B cell (primary cell): ENCODE results near the gene GRID1. TPM values are rescaled to one million over a fixed set of nuclear protein-coding genes. Genes with fewer than 3 reads are reported as not detected.

Source experiments
- ATAC-seq: fragments of 200-7000 bp; cut with Tn5 transposase; one replicate; pipeline ENCODE4 v1.10.0; 2021; ENCODE audit warnings: low read depth, mild to moderate bottlenecking, moderate number of reproducible peaks, moderate library complexity
- CTCF ChIA-PET: fragments of 350-600 bp; sonication (Branson Sonifier 250); formaldehyde crosslinking; loops from one replicate; lab custom pipeline; 2021; ENCODE audit warnings: antibody characterized with exemption, inconsistent platforms; lab: Charles Lee
- POLR2A ChIA-PET: fragments of 350-600 bp; sonication (Branson Sonifier 250); formaldehyde crosslinking; loops from one replicate; lab custom pipeline; 2021; ENCODE audit warnings: antibody characterized with exemption; lab: Charles Lee
- DNase-seq: peaks from one replicate; pipeline ENCODE4 v3.0.0; 2013
- H2AFZ ChIP-seq: 2 replicates; pipeline ENCODE4 v1.6.1; 2012; ENCODE audit warnings: mild to moderate bottlenecking, low read depth, low read length; ENCODE audit not compliant: insufficient read depth, poor library complexity, severe bottlenecking
- H3K27ac ChIP-seq, 2 donors: 1 replicate in 1 of 2; 2 replicates in 1 of 2; pipeline ENCODE4 v1.5.1; 2012 to 2013; ENCODE audit warnings: low read length in 2 of 2, mild to moderate bottlenecking in 2 of 2, moderate library complexity in 1 of 2
- H3K27me3 ChIP-seq, 4 experiments: fragments of 200-600 bp in 1 of 4; sonication (generic) in 1 of 4; replicated peaks in 1 of 4; 1 replicate in 2 of 4; 2 replicates in 2 of 4; pipeline versions ENCODE4 v1.6.1 to v1.7.0; 2013 to 2016; ENCODE audit warnings: low read length in 3 of 4, mild to moderate bottlenecking in 2 of 4, mixed read lengths in 1 of 4, moderate library complexity in 1 of 4; ENCODE audit not compliant: insufficient read depth in 4 of 4, control insufficient read depth in 3 of 4; ENCODE audit errors: control extremely low read depth in 1 of 4
- H3K36me3 ChIP-seq, 2 experiments: replicated peaks in 1 of 2; 1 replicate in 1 of 2; 2 replicates in 1 of 2; pipeline versions ENCODE4 v1.6.1 to v1.7.1; 2013; ENCODE audit warnings: low read length in 1 of 2; ENCODE audit not compliant: insufficient read depth in 2 of 2, control insufficient read depth in 1 of 2; ENCODE audit errors: control extremely low read depth in 1 of 2, extremely low read depth in 1 of 2
- H3K4me1 ChIP-seq, 2 donors: fragments of 200-600 bp in 1 of 2; sonication (generic) in 1 of 2; 1 replicate in 1 of 2; 2 replicates in 1 of 2; pipeline versions ENCODE4 v1.5.1 to v1.6.1; 2013 to 2017; ENCODE audit warnings: low read length in 2 of 2; ENCODE audit not compliant: control insufficient read depth in 2 of 2, insufficient read depth in 2 of 2
- H3K4me2 ChIP-seq: replicated peaks from 2 replicates; pipeline ENCODE3; 2012; ENCODE audit warnings: mild to moderate bottlenecking, low read depth, low read length; ENCODE audit not compliant: poor library complexity, severe bottlenecking
- H3K4me3 ChIP-seq, 5 experiments: fragments of 200-600 bp in 1 of 5; sonication (generic) in 1 of 5; 1 replicate in 3 of 5; 2 replicates in 2 of 5; pipeline versions ENCODE4 v1.5.1 to v1.7.0; 2011 to 2016; ENCODE audit warnings: low read length in 4 of 5, mild to moderate bottlenecking in 4 of 5, low read depth in 2 of 5, control low read depth in 1 of 5, moderate library complexity in 1 of 5; ENCODE audit not compliant: insufficient read depth in 1 of 5; ENCODE audit errors: control extremely low read depth in 1 of 5, extremely low read depth in 1 of 5
- H3K79me2 ChIP-seq: fragments of 200-600 bp; sonication (generic); one replicate; pipeline ENCODE4 v1.6.0; 2016; ENCODE audit warnings: low read length; ENCODE audit not compliant: control insufficient read depth, insufficient read depth
- H3K9ac ChIP-seq: fragments of 200-600 bp; sonication (generic); 2 replicates; pipeline ENCODE4 v1.6.1; 2017; ENCODE audit warnings: mild to moderate bottlenecking, low read length, moderate library complexity
- H3K9me3 ChIP-seq, 3 donors: one replicate each; pipeline versions ENCODE4 v1.6.1 to v1.7.1; 2013; ENCODE audit warnings: low read length in 2 of 3; ENCODE audit not compliant: control insufficient read depth in 2 of 3, insufficient read depth in 1 of 3; ENCODE audit errors: control extremely low read depth in 1 of 3
- H4K20me1 ChIP-seq: 2 replicates; pipeline ENCODE4 v1.6.0; 2012; ENCODE audit warnings: mild to moderate bottlenecking, low read length; ENCODE audit not compliant: insufficient read depth, control insufficient read depth, poor library complexity, severe bottlenecking
- H3K27ac Mint-ChIP-seq: one replicate; pipeline ENCODE4 v1.8.0; 2021; ENCODE audit warnings: mixed read lengths
- H3K27me3 Mint-ChIP-seq: one replicate; pipeline ENCODE4 v1.8.0; 2021; ENCODE audit warnings: mixed read lengths
- H3K4me1 Mint-ChIP-seq: one replicate; pipeline ENCODE4 v1.8.0; 2021; ENCODE audit warnings: mixed read lengths
- H3K4me3 Mint-ChIP-seq: one replicate; pipeline ENCODE4 v1.8.0; 2021; ENCODE audit warnings: mixed read lengths
- H3K9me3 Mint-ChIP-seq: one replicate; pipeline ENCODE4 v1.8.0; 2022; ENCODE audit warnings: mixed read lengths; ENCODE audit not compliant: insufficient read depth
- EZH2 ChIP-seq: IDR thresholded peaks from 2 replicates; pipeline ENCODE4 v1.6.1; 2012; ENCODE audit warnings: borderline replicate concordance, low read depth, mild to moderate bottlenecking, moderate library complexity, low read length; ENCODE audit not compliant: insufficient read depth, poor library complexity, severe bottlenecking
- WGBS: methylation state at CpG from one replicate; pipeline ENCODE4 v1.1.5; 2013; ENCODE audit warnings: missing lambda C conversion rate; ENCODE audit not compliant: insufficient coverage; 5-methylcytosine and 5-hydroxymethylcytosine counted together
- intact Hi-C: fragments of 100-400 bp; cut with micrococcal nuclease; formaldehyde crosslinking; loops from one replicate; pipeline ENCODE4 v1.10.0; 2022
- polyA plus RNA-seq: library from polyadenylated mRNA; depleted of rRNA; stranded (reverse); fragments of >200 nt; gene quantifications from 2 replicates; pipeline ENCODE4 v1.2.3, GENCODE V29; 2012
- total RNA-seq, 2 donors: library from RNA; stranded (reverse); fragments of 120-200 nt in 1 of 2; gene quantifications; 1 replicate in 1 of 2; 2 replicates in 1 of 2; pipeline versions ENCODE4 v1.2.3 to v1.2.4, GENCODE V29; 2013 to 2022
- TF ChIP-seq, protein P1 (sequence below): fragments of 200-600 bp; IDR thresholded peaks from one replicate; pipeline ENCODE4 v1.8.0; 2022; ENCODE audit warnings: antibody characterized with exemption, mild to moderate bottlenecking

GRID1 gene
- total and polyA plus RNA-seq, 2 donors (not counting 1 experiment from before 2014, with no cell fraction given), result not detected

DNA sequence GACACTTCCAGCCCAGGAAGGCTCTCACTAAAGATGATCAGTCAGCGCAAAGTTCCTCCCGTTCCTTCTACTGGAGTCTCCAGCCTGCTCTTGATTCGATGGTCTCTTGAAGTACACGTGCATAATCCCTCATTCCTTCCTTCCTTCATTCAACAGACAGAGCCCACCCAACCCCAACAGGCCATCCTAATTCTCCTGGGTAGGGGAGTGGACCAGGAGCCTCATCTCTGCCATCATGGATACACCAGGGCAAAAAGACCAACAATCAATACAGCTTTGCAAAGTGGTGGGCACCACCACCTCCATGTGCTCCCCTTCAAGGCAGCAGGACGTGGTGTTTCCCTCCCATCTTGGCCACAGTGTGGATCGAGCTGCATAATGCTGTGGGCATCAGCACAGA is 446.3 kb downstream of the GRID1 start:
- 86% methylated on average over 2 of the region's 6 CpGs for WGBS
- Histone ChIP-seq H3K4me3 (no peak overlapping the region), H3K9ac (no peak overlapping the region), H3K27me3 (peaks cover 0 to 6% (median 0%) of the 10 kb centered on the region in 4 experiments), H4K20me1 (no peaks in the 10 kb centered on the region), H3K9me3 (peaks cover 0 to 5% (median 0%) of the 10 kb centered on the region in 3 donors), H2AFZ (no peak overlapping the region), H3K79me2 (no peaks in the 10 kb centered on the region), H3K36me3 (no peaks in the 10 kb centered on the region), H3K27ac (no peak overlapping the region), H3K4me2 (no peak overlapping the region), H3K4me1 (no peaks in the 10 kb centered on the region)
- Mint-ChIP-seq H3K9me3 (no peaks in the 10 kb centered on the region), H3K27me3 (peaks cover 31% of the 10 kb centered on the region), H3K4me3 (no peak overlapping the region), H3K27ac (no peak overlapping the region), H3K4me1 (no peaks in the 10 kb centered on the region)
- DNase-seq (no peak), ATAC-seq (no peak)
- TF ChIP-seq EZH2, result no peak
- TF ChIP-seq, protein P1, sequence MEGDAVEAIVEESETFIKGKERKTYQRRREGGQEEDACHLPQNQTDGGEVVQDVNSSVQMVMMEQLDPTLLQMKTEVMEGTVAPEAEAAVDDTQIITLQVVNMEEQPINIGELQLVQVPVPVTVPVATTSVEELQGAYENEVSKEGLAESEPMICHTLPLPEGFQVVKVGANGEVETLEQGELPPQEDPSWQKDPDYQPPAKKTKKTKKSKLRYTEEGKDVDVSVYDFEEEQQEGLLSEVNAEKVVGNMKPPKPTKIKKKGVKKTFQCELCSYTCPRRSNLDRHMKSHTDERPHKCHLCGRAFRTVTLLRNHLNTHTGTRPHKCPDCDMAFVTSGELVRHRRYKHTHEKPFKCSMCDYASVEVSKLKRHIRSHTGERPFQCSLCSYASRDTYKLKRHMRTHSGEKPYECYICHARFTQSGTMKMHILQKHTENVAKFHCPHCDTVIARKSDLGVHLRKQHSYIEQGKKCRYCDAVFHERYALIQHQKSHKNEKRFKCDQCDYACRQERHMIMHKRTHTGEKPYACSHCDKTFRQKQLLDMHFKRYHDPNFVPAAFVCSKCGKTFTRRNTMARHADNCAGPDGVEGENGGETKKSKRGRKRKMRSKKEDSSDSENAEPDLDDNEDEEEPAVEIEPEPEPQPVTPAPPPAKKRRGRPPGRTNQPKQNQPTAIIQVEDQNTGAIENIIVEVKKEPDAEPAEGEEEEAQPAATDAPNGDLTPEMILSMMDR, result no peak
- CTCF ChIA-PET, result no interaction called here
- intact Hi-C loops, result no loop called here
- POLR2A ChIA-PET, result no interaction called here

DNA sequence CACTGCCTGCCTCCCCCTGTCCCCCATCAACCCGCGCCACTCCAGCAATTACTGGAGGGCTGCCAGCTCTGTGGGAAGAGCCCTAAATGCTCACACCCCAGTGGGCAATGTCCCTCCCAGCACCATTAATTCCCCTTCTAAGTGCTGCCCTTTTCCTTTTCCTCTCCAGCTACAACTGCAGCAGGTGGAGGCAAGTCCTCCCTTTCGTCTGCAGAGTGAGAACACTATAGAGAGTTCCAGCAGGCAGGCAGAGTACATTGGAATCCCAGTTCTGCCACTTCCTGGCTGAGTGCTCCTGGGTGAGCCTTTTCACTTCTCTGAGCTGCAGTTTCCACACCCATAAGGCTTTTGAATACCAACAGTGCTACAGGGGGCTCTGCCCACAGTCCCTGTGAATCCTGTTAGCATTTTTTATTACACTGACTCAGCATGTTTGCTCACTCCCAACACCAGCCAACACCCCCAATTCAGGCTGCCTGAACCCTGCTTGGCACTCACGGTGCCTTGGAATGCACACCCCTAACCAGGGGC is 447.0 kb downstream of the GRID1 start:
- H3K36me3 ChIP-seq, result no peaks in the 10 kb centered on the region
- CTCF ChIA-PET, result no interaction called here
- H3K79me2 ChIP-seq, result no peaks in the 10 kb centered on the region
- POLR2A ChIA-PET, result no interaction called here
- no peaks in the 10 kb centered on the region for H3K4me1 Mint-ChIP-seq
- WGBS, result 2% methylated on average over 4 of the region's 4 CpGs
- peaks cover 0 to 6% (median 0%) of the 10 kb centered on the region in 4 experiments for H3K27me3 ChIP-seq
- no peak overlapping the region for H3K4me3 ChIP-seq
- no peak overlapping the region for H3K27ac ChIP-seq
- no peak overlapping the region for H3K4me2 ChIP-seq
- H4K20me1 ChIP-seq, result no peaks in the 10 kb centered on the region
- H2AFZ ChIP-seq, result no peak overlapping the region
- DNase-seq, result no peak
- H3K9me3 ChIP-seq, result peaks cover 0 to 5% (median 0%) of the 10 kb centered on the region in 3 donors
- H3K9ac ChIP-seq, result no peak overlapping the region
- H3K27me3 Mint-ChIP-seq, result peaks cover 28% of the 10 kb centered on the region
- no peak for TF ChIP-seq EZH2
- TF ChIP-seq, protein P1, result no peak
- no peak for ATAC-seq
- intact Hi-C loops, result no loop called here
- H3K4me3 Mint-ChIP-seq, result no peak overlapping the region
- H3K27ac Mint-ChIP-seq, result no peak overlapping the region
- H3K4me1 ChIP-seq, result no peaks in the 10 kb centered on the region
- no peaks in the 10 kb centered on the region for H3K9me3 Mint-ChIP-seq
